IMR-90 (cell line): ENCODE results near the gene GRM5. TPM values are rescaled to one million over a fixed set of nuclear protein-coding genes. Genes with fewer than 3 reads are reported as not detected.

Experiments
- ATAC-seq: fragments of 200-7000 bp; cut with Tn5 transposase; 2 replicates; pipeline ENCODE4 v1.9.1; 2020; ENCODE audit warnings: low read depth, mild to moderate bottlenecking, moderate library complexity
- BruUV-seq: library from RNA; stranded (reverse); fragments of 400-500 nt; replicated peaks from 2 replicates; lab custom pipeline; 2021; lab: Mats Ljungman, UMichigan
- CTCF ChIA-PET: fragments of 300-600 bp; formaldehyde crosslinking; extraction: SDS; loops from one replicate; lab custom pipeline; 2021; ENCODE audit warnings: antibody characterized with exemption; lab: Yijun Ruan, JAX
- POLR2A ChIA-PET: fragments of 300-600 bp; sonication (Branson Sonifier 250); formaldehyde crosslinking; loops from one replicate; lab custom pipeline; 2022; ENCODE audit warnings: antibody characterized with exemption; ENCODE audit not compliant: unreplicated experiment; lab: Charles Lee
- DNase-seq: peaks from one replicate; pipeline ENCODE4 v3.0.0; 2013
- H2AFZ ChIP-seq: replicated peaks from 2 replicates; pipeline ENCODE3; 2013; ENCODE audit warnings: low read length, mild to moderate bottlenecking; ENCODE audit not compliant: poor library complexity
- H2AK5ac ChIP-seq: 2 replicates; pipeline ENCODE4 v1.6.1; 2013; ENCODE audit warnings: low read depth, low read length, inconsistent platforms
- H2AK9ac ChIP-seq: replicated peaks from 2 replicates; pipeline ENCODE3; 2013; ENCODE audit warnings: mild to moderate bottlenecking, low read depth, low read length, moderate library complexity; ENCODE audit not compliant: poor library complexity
- H2BK120ac ChIP-seq: 2 replicates; pipeline ENCODE4 v1.6.1; 2013; ENCODE audit warnings: low read depth, low read length, inconsistent platforms
- H2BK15ac ChIP-seq: 3 replicates; pipeline ENCODE4 v1.6.1; 2013; ENCODE audit warnings: low read depth, low read length, inconsistent platforms
- H2BK20ac ChIP-seq: 2 replicates; pipeline ENCODE4 v1.6.1; 2013; ENCODE audit warnings: low read depth, mild to moderate bottlenecking, inconsistent platforms, low read length, moderate library complexity
- H2BK5ac ChIP-seq: 2 replicates; pipeline ENCODE4 v1.6.1; 2013; ENCODE audit warnings: mild to moderate bottlenecking, low read depth, low read length, inconsistent platforms; ENCODE audit not compliant: poor library complexity, severe bottlenecking
- H3K14ac ChIP-seq: replicated peaks from 2 replicates; pipeline ENCODE4 v1.6.1; 2013; ENCODE audit warnings: low read depth, low read length, inconsistent platforms
- H3K18ac ChIP-seq: 2 replicates; pipeline ENCODE4 v1.6.1; 2013; ENCODE audit warnings: low read depth, low read length, control low read depth
- H3K23ac ChIP-seq: 2 replicates; pipeline ENCODE4 v1.6.1; 2013; ENCODE audit warnings: low read depth, low read length, inconsistent platforms
- H3K27ac ChIP-seq: 2 replicates; pipeline ENCODE4 v1.5.1; 2013; ENCODE audit warnings: mild to moderate bottlenecking, control low read depth, low read length; ENCODE audit not compliant: insufficient read depth
- H3K27me3 ChIP-seq: 2 replicates; pipeline ENCODE4 v1.6.1; 2013; ENCODE audit warnings: low read length; ENCODE audit not compliant: control insufficient read depth, insufficient read depth
- H3K36me3 ChIP-seq: 2 replicates; pipeline ENCODE4 v1.6.1; 2013; ENCODE audit warnings: low read length, mixed read lengths; ENCODE audit not compliant: control insufficient read depth, insufficient read depth
- H3K4ac ChIP-seq: 2 replicates; pipeline ENCODE4 v1.6.1; 2013; ENCODE audit warnings: low read depth, low read length, inconsistent platforms
- H3K4me1 ChIP-seq: 2 replicates; pipeline ENCODE4 v1.6.1; 2013; ENCODE audit warnings: low read length, mixed read lengths; ENCODE audit not compliant: control insufficient read depth, insufficient read depth
- H3K4me2 ChIP-seq: 2 replicates; pipeline ENCODE4 v1.6.1; 2013; ENCODE audit warnings: low read depth, mild to moderate bottlenecking, control low read depth, low read length, moderate library complexity
- H3K4me3 ChIP-seq: 2 replicates; pipeline ENCODE4 v1.5.1; 2013; ENCODE audit warnings: low read depth, mild to moderate bottlenecking, control low read depth, low read length, moderate library complexity; ENCODE audit not compliant: insufficient read depth
- H3K56ac ChIP-seq: 2 replicates; pipeline ENCODE4 v1.6.1; 2013; ENCODE audit warnings: low read length, inconsistent platforms; ENCODE audit not compliant: insufficient read depth; ENCODE audit errors: extremely low read depth
- H3K79me1 ChIP-seq, 2 experiments: 2 replicates each; pipeline ENCODE4 v1.6.1; 2013; ENCODE audit warnings: low read length in 2 of 2, inconsistent platforms in 1 of 2, low read depth in 1 of 2
- H3K9ac ChIP-seq: 2 replicates; pipeline ENCODE4 v1.6.1; 2013; ENCODE audit warnings: low read depth, low read length, control low read depth
- H3K9me1 ChIP-seq: 2 replicates; pipeline ENCODE4 v1.6.1; 2013; ENCODE audit warnings: low read length, inconsistent platforms; ENCODE audit not compliant: insufficient read depth
- H3K9me3 ChIP-seq: 2 replicates; pipeline ENCODE4 v1.6.1; 2013; ENCODE audit warnings: low read length; ENCODE audit not compliant: control insufficient read depth, insufficient read depth
- H4K20me1 ChIP-seq: 2 replicates; pipeline ENCODE4 v1.6.1; 2013; ENCODE audit warnings: low read length, inconsistent platforms; ENCODE audit not compliant: insufficient read depth
- H4K5ac ChIP-seq: 2 replicates; pipeline ENCODE4 v1.6.1; 2013; ENCODE audit warnings: mild to moderate bottlenecking, low read depth, low read length, control low read depth
- H4K8ac ChIP-seq, 2 experiments: 2 replicates each; pipeline ENCODE4 v1.6.1; 2013; ENCODE audit warnings: low read depth in 2 of 2, low read length in 2 of 2, control low read depth in 1 of 2, inconsistent platforms in 1 of 2
- H4K91ac ChIP-seq: 2 replicates; pipeline ENCODE4 v1.6.1; 2013; ENCODE audit warnings: low read depth, low read length, inconsistent platforms; ENCODE audit not compliant: insufficient read depth
- BHLHE40 ChIP-seq: fragments of 150-350 bp; IDR thresholded peaks from 2 replicates; pipeline ENCODE4 v1.6.1; 2016; ENCODE audit warnings: mild to moderate bottlenecking, low read depth, low read length
- CEBPB ChIP-seq: IDR thresholded peaks from 2 replicates; pipeline ENCODE4 v1.6.1; 2012; ENCODE audit warnings: low read depth, low read length, improper control_type of control experiment
- CHD1 ChIP-seq: IDR thresholded peaks from 2 replicates; pipeline ENCODE4 v1.6.1; 2012; ENCODE audit warnings: low read depth, low read length, improper control_type of control experiment
- CTCF ChIP-seq: conservative IDR thresholded peaks from 2 replicates; pipeline ENCODE4 v1.5.1; 2012; ENCODE audit warnings: mild to moderate bottlenecking, low read depth, low read length, improper control_type of control experiment
- FOS ChIP-seq: fragments of 150-350 bp; IDR thresholded peaks from 2 replicates; pipeline ENCODE4 v1.6.1; 2016; ENCODE audit warnings: low read depth, low read length
- MAFK ChIP-seq: IDR thresholded peaks from 2 replicates; pipeline ENCODE4 v1.6.1; 2012; ENCODE audit warnings: low read depth, low read length, improper control_type of control experiment
- MAZ ChIP-seq: IDR thresholded peaks from 2 replicates; pipeline ENCODE4 v1.6.1; 2012; ENCODE audit warnings: low read depth, mild to moderate bottlenecking, low read length, improper control_type of control experiment, moderate library complexity, borderline replicate concordance
- MXI1 ChIP-seq: IDR thresholded peaks from 2 replicates; pipeline ENCODE4 v1.6.1; 2012; ENCODE audit warnings: low read depth, mild to moderate bottlenecking, low read length, moderate library complexity, borderline replicate concordance
- NFE2L2 ChIP-seq: fragments of 150-350 bp; IDR thresholded peaks from 2 replicates; pipeline ENCODE4 v1.6.1; 2016; ENCODE audit warnings: low read depth, mild to moderate bottlenecking, low read length
- POLR2A ChIP-seq: IDR thresholded peaks from 2 replicates; pipeline ENCODE4 v1.6.1; 2012; ENCODE audit warnings: mild to moderate bottlenecking, low read depth, low read length
- RAD21 ChIP-seq: IDR thresholded peaks from 2 replicates; pipeline ENCODE4 v1.6.1; 2012; ENCODE audit warnings: low read length, improper control_type of control experiment
- RCOR1 ChIP-seq: IDR thresholded peaks from 2 replicates; pipeline ENCODE4 v1.6.1; 2012; ENCODE audit warnings: mild to moderate bottlenecking, low read length, improper control_type of control experiment; ENCODE audit not compliant: insufficient replicate concordance
- RFX5 ChIP-seq: IDR thresholded peaks from 2 replicates; pipeline ENCODE4 v1.8.0; 2012; ENCODE audit warnings: low read depth, mild to moderate bottlenecking, low read length, moderate library complexity
- SMC3 ChIP-seq: fragments of 150-350 bp; IDR thresholded peaks from 2 replicates; pipeline ENCODE4 v1.6.1; 2016; ENCODE audit warnings: low read depth, mild to moderate bottlenecking, antibody characterized with exemption, low read length, moderate library complexity
- WGBS, 2 experiments: methylation state at CpG; one replicate each; pipeline versions ENCODE4 v1.1.5 to v1.1.7; 2013; ENCODE audit warnings: missing lambda C conversion rate in 2 of 2; ENCODE audit not compliant: insufficient read length in 1 of 2; ENCODE audit errors: extremely low coverage in 2 of 2; 5-methylcytosine and 5-hydroxymethylcytosine counted together
- dilution Hi-C: fragments of 300-500 bp; cut with HindIII; formaldehyde crosslinking; loops from one replicate; pipeline ENCODE4 v1.14.3; 2018; ENCODE audit warnings: low sequenced_read_pairs; ENCODE audit not compliant: unreplicated experiment
- in situ Hi-C: fragments of 300-500 bp; cut with MboI; formaldehyde crosslinking; loops from 3 replicates; pipeline ENCODE4 v1.14.3; 2019; ENCODE audit warnings: low sequenced_read_pairs, inconsistent platforms, mixed read lengths
- intact Hi-C: fragments of 100-400 bp; cut with micrococcal nuclease; formaldehyde crosslinking; loops from 2 replicates; pipeline ENCODE4 v1.10.0; 2022
- polyA plus RNA-seq, 3 experiments: library from polyadenylated mRNA; depleted of rRNA; stranded (reverse); fragments of >200 nt; gene quantifications; 2 replicates each; pipeline ENCODE4 v1.2.3, GENCODE V29; 2012; ENCODE audit warnings: low replicate concordance in 1 of 3
- total RNA-seq: library from RNA; depleted of rRNA; stranded (reverse); fragments of >200 nt; gene quantifications from 2 replicates; pipeline ENCODE4 v1.2.3, GENCODE V29; 2012
- TF ChIP-seq, protein P1 (sequence below): fragments of 150-350 bp; IDR thresholded peaks from 2 replicates; pipeline ENCODE4 v1.6.1; 2017; ENCODE audit warnings: mild to moderate bottlenecking, antibody characterized with exemption, low read length, low read depth

GRM5 gene
- total and polyA plus RNA-seq, 2 of the 4 experiments (the other 2 are of a cell fraction) = under 0.01 TPM

GRCh38 chr11:88508759-88509581 is 556.8 kb downstream of the GRM5 start (continued):
- TF ChIP-seq MAZ = no peak
- no peak for TF ChIP-seq POLR2A

GRCh38 chr11:88508418-88508758 is 557.4 kb downstream of the GRM5 start:
- Histone ChIP-seq H3K79me1 (no peaks in the 10 kb centered on the region), H4K8ac (no peak overlapping the region), H3K14ac (no peak overlapping the region), H2BK15ac (no peak overlapping the region), H3K9me3 (peaks cover 9% of the 10 kb centered on the region; the same call in 1 of the 2 replicates), H4K5ac (no peak overlapping the region), H2BK5ac (no peak overlapping the region), H3K4me2 (no peak overlapping the region), H2AK9ac (no peak overlapping the region), H2AFZ (peak overlapping the region; percentile 53), H4K91ac (no peak overlapping the region), H3K36me3 (no peaks in the 10 kb centered on the region), H3K4me3 (no peak overlapping the region), H3K4ac (no peak overlapping the region), H3K56ac (no peak overlapping the region), H3K23ac (no peak overlapping the region), H3K27ac (no peak overlapping the region), H3K9me1 (no peaks in the 10 kb centered on the region), H3K9ac (no peak overlapping the region), H4K20me1 (no peaks in the 10 kb centered on the region), H2BK120ac (no peak overlapping the region), H3K27me3 (peaks cover 3% of the 10 kb centered on the region; the same call in 1 of the 2 replicates), H3K4me1 (peaks cover 1% of the 10 kb centered on the region; the same call in 1 of the 2 replicates), H3K18ac (no peak overlapping the region), H2BK20ac (no peak overlapping the region), H2AK5ac (no peak overlapping the region)
- ATAC-seq = no peak
- dilution Hi-C loops = no loop called here
- ChIA-PET CTCF (no interaction called here), POLR2A (no interaction called here)
- intact Hi-C loops = no loop called here
- 48% methylated on average over 6 of the region's 23 CpGs; no CpG with 5 or more reads in 1 of the 2 experiments for WGBS, 2 experiments
- in situ Hi-C loops = no loop called here
- no peak for DNase-seq
- no TSS peak for BruUV-seq
- TF ChIP-seq NFE2L2 = no peak
- TF ChIP-seq MAZ = no peak
- no peak for TF ChIP-seq SMC3
- TF ChIP-seq POLR2A = no peak
- no peak for TF ChIP-seq CTCF
- no peak for TF ChIP-seq MXI1
- no peak for TF ChIP-seq MAFK
- no peak for TF ChIP-seq FOS
- TF ChIP-seq RFX5 = no peak
- TF ChIP-seq, protein P1, sequence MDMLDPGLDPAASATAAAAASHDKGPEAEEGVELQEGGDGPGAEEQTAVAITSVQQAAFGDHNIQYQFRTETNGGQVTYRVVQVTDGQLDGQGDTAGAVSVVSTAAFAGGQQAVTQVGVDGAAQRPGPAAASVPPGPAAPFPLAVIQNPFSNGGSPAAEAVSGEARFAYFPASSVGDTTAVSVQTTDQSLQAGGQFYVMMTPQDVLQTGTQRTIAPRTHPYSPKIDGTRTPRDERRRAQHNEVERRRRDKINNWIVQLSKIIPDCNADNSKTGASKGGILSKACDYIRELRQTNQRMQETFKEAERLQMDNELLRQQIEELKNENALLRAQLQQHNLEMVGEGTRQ = no peak
- no peak for TF ChIP-seq BHLHE40
- no peak for TF ChIP-seq CHD1
- no peak for TF ChIP-seq CEBPB
- TF ChIP-seq RCOR1 = no peak
- no peak for TF ChIP-seq RAD21
